GM12892 (cell line): Measurements from ENCODE around the gene FAM135A.

Experiments
- POLR2A ChIP-seq: IDR thresholded peaks from 2 replicates; pipeline ENCODE4 v1.6.1; 2011; ENCODE audit warnings: low read depth, low read length, control low read depth
- POLR2AphosphoS5 ChIP-seq: IDR thresholded peaks from 2 replicates; pipeline ENCODE4 v1.6.1; 2011; ENCODE audit warnings: low read depth, low read length, control low read depth
- TAF1 ChIP-seq: IDR thresholded peaks from 2 replicates; pipeline ENCODE4 v1.6.1; 2011; ENCODE audit warnings: low read depth, mild to moderate bottlenecking, control low read depth, low read length, borderline replicate concordance

- TF ChIP-seq POLR2AphosphoS5, result no peak
- TF ChIP-seq POLR2A, result no peak
- TF ChIP-seq TAF1, result no peak
Observed at GRCh38 chr6:70375166-70375565, 38.1 kb upstream of the FAM135A start.
